Lower lobe of right lung (tissue), 2 donors: Measurements from ENCODE around the gene HIC1. TPM values are rescaled to one million over a fixed set of nuclear protein-coding genes. Genes with fewer than 3 reads are reported as not detected.

Source experiments
- ATAC-seq, 2 donors: fragments of 200-7000 bp; cut with Tn5 transposase; one replicate each; pipeline ENCODE4 v1.9.1; 2020 to 2022; ENCODE audit warnings: mild to moderate bottlenecking in 2 of 2, moderate library complexity in 2 of 2
- DNase-seq: peaks from one replicate; pipeline ENCODE4 v3.0.0-alpha.2; 2020
- H3K27ac ChIP-seq: fragments of 200-600 bp; one replicate; pipeline ENCODE4 v1.8.0; 2022
- H3K27me3 ChIP-seq: fragments of 200-600 bp; one replicate; pipeline ENCODE4 v1.8.0; 2022; ENCODE audit warnings: low read depth
- H3K36me3 ChIP-seq: fragments of 200-600 bp; one replicate; pipeline ENCODE4 v1.8.0; 2022; ENCODE audit warnings: mild to moderate bottlenecking
- H3K4me1 ChIP-seq: fragments of 200-600 bp; one replicate; pipeline ENCODE4 v1.8.0; 2022
- H3K4me3 ChIP-seq: fragments of 200-600 bp; one replicate; pipeline ENCODE4 v1.8.0; 2022; ENCODE audit warnings: mild to moderate bottlenecking
- H3K9me3 ChIP-seq: fragments of 200-600 bp; one replicate; pipeline ENCODE4 v1.8.0; 2022
- CTCF ChIP-seq: fragments of 200-600 bp; IDR thresholded peaks from one replicate; pipeline ENCODE4 v1.8.0; 2022; ENCODE audit warnings: antibody characterized with exemption, mild to moderate bottlenecking
- intact Hi-C: fragments of 100-400 bp; cut with DNase I; formaldehyde crosslinking; loops from one replicate; pipeline ENCODE4 v1.11.0; 2022
- total RNA-seq: library from RNA; stranded (reverse); fragmentation: NEBNext Ultra II Directional; extraction: Animal tissue kit (Norgen Biotek cat#: 25700); gene quantifications from one replicate; pipeline ENCODE4 v1.2.1, GENCODE V29; 2021
- donor health status: DM: no; HTN: yes; CAD: no; lungs with severe emphysema.

HIC1 gene
- total RNA-seq, 1 donor from 2014 or later = 20.6 TPM

DNA sequence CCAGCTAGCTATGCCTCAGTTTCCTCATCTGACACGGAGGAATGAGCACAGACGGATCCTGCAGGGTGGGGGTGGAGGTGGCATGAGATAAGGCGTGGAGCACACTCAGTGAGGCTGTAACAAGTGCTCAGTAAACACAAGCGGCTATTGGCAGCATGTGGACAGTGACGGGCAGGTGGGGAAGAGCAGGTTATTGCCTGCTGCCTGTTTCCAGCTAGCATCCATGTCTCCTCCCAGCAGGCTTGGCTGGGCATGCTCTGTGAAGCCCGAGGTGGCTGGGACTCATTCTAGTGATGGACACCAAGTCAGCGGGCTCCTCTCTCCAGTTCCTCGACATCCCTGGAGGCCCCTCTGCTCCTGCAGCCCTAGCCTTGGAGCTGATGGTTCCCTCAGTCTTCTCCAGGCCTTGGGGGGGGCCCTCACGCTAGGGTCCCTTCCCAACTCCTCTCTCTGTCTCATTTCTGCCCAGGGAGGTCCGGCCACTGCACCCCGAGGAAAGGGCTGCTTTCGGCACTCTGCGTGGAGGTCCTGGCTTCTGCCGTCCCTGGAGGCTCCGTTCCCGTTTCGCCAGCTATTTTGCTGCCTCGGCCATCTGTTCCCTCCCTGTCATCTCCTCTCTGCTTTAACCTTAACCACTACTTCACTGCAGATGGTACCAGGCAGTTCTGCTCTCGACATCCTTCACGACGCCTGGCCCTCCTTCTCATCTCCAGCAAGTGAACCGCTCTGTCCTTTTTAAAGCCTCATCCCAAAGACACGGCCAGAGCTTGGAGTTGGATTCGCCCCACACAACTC, 36.0 kb upstream of the HIC1 start:
- Histone ChIP-seq H3K4me3 (no peak overlapping the region), H3K36me3 (no peaks in the 10 kb centered on the region), H3K9me3 (no peaks in the 10 kb centered on the region), H3K27me3 (peaks cover 23% of the 10 kb centered on the region), H3K4me1 (peaks cover 7% of the 10 kb centered on the region), H3K27ac (no peak overlapping the region)
- no peak for DNase-seq
- ATAC-seq = no peak
- TF ChIP-seq CTCF = no peak
- intact Hi-C loops = no loop called here

DNA sequence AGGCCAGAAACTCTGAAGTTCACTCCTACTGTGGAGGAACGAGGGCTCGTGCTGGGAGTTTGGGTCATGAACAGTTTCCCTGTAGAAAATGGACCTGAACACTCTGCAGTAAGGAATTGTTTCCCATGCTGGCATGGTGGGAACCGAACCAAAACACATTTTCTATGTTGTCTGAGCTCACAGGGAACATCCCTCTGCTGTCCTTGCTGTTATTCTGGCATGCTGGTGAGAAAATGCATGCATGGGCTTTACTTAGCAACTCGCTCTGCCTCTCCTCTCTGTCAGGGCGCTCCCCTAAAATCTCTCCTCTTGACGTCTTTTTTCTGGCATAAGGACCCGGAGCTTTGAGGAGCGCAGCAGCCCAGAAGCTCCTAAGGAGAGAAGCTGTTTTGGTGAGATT, 35.2 kb upstream of the HIC1 start:
- Histone ChIP-seq H3K4me1 (peaks cover 15% of the 10 kb centered on the region), H3K9me3 (no peaks in the 10 kb centered on the region), H3K27ac (no peak overlapping the region), H3K4me3 (no peak overlapping the region), H3K27me3 (peaks cover 31% of the 10 kb centered on the region), H3K36me3 (no peaks in the 10 kb centered on the region)
- TF ChIP-seq CTCF = no peak
- DNase-seq = no peak
- ATAC-seq = no peak
- intact Hi-C loops = no loop called here

- no peak for TF ChIP-seq CTCF
- no peak for ATAC-seq
- intact Hi-C loops = no loop called here
- Histone ChIP-seq H3K27ac (no peak overlapping the region), H3K4me3 (no peak overlapping the region), H3K9me3 (no peaks in the 10 kb centered on the region), H3K4me1 (peaks cover 25% of the 10 kb centered on the region), H3K36me3 (no peaks in the 10 kb centered on the region), H3K27me3 (peaks cover 40% of the 10 kb centered on the region)
- no peak for DNase-seq
Observed at GRCh38 chr17:2020721-2021120, 34.2 kb upstream of the HIC1 start.

- ATAC-seq = peak; percentile 1 to 42
- H3K27me3 ChIP-seq = peaks cover 49% of the 10 kb centered on the region
- peak overlapping the region; percentile 41 for H3K27ac ChIP-seq
- no peaks in the 10 kb centered on the region for H3K9me3 ChIP-seq
- no peak for DNase-seq
- H3K4me1 ChIP-seq = peaks cover 31% of the 10 kb centered on the region
- TF ChIP-seq CTCF = no peak
- intact Hi-C loops = no loop called here
- H3K4me3 ChIP-seq = no peak overlapping the region
- H3K36me3 ChIP-seq = no peaks in the 10 kb centered on the region
Observed at GRCh38 chr17:2022647-2023240, 32.2 kb upstream of the HIC1 start.

DNA sequence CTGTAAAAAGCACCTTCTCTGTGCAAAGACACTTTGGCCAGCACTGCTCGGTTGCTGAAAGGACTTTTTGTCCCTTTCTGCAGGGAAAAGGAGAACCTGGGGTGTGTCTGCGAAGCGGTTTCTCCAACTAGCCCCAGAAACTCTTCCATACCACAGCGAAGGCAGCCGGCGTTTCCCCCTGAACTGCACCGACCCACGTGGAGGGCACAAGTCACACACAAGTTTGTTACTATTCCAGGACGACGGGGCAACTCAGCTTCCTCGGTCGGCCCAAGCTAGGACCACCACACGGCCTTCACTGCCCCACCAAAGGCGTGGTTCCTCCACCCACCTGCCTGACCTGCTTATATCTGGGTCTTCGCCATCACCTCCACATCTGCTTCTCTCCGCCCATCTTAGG, 31.6 kb upstream of the HIC1 start:
- Histone ChIP-seq H3K4me1 (peaks cover 31% of the 10 kb centered on the region), H3K4me3 (no peak overlapping the region), H3K36me3 (no peaks in the 10 kb centered on the region), H3K27me3 (peaks cover 49% of the 10 kb centered on the region), H3K27ac (peak overlapping the region; percentile 41), H3K9me3 (no peaks in the 10 kb centered on the region)
- ATAC-seq = no peak
- no peak for DNase-seq
- no peak for TF ChIP-seq CTCF
- intact Hi-C loops = no loop called here
